ENCODE data around the gene JPH2.
A peak's percentile ranks its signal among the peaks of the same experiment; 100 is the strongest.

The JPH2 gene

GRCh38 chr20:44075950-44076232, 111.1 kb downstream of the JPH2 start:
- DNase-seq (ENCODE audit: low read depth in 2 of 2) = no peak

DNA sequence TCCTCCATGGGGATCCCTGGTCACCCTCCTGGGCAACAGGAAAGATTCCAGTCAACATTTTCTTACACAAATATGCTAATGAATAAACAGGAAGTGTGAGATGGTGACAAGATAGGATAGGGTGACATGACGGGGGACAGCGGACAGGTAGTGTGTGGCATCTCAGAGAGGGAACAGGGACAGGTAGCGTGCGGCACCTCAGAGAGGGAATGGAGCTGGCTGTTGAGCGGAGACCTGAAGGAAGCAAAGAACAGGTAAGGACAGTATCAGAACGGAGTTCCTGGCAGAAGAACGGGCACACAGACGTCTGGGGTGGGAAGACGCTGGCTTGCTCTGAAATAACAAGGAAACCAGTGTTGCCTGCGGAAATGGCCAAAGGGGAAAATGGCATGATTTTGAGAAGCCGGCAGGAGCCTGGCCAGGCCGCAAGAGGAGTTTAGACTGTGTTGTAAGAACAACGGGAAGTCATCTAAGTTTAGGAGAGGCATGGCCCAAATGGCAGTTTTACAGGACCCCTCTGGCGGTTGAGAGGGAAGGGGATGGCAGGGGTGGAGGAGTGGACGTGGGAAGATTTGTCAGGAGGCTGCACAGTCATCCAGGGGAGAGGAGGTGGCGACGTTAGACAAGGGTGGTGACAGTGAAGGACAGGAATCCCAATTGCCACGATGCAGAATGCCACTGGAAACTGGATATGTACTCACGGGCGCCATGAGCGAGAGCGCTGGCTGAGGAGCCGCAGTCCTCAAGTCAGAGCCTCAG, 111.6 kb downstream of the JPH2 start:
- no peak for DNase-seq (ENCODE audit: low read depth in 2 of 2)

GRCh38 chr20:44074252-44075151, 112.5 kb downstream of the JPH2 start:
- DNase-seq (ENCODE audit: low read depth in 2 of 2) = no peak

DNA sequence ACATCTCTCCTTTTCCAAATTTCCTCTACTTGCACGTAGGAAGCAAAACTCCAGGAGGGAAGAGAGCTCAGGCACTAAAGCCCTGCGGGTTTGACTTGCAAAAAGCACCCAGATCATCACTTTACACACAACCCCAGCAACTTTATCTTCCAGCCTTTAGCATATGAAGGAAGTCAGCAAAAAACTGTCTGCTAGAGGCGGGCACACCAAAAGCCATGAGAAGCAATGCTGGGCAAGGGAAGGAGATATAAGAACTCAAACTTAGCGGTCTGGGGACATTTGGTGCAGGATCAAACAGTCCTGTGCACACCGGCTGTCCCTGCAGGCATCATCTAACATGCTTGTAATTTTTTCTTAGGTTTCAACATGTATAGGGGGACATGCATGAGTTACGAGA, 113.3 kb downstream of the JPH2 start:
- no peak for DNase-seq (ENCODE audit: low read depth in 2 of 2)

- DNase-seq (ENCODE audit: low read depth in 2 of 2) = no peak
These were observed 113.8 kb downstream of the JPH2 start for GRCh38 chr20:44073011-44073674.

- no peak for DNase-seq (ENCODE audit: low read depth in 2 of 2)
These were observed 114.6 kb downstream of the JPH2 start for GRCh38 chr20:44072384-44072783.

- no peak for DNase-seq (ENCODE audit: low read depth in 2 of 2)
These were observed 115.4 kb downstream of the JPH2 start for GRCh38 chr20:44071526-44072111.

DNA sequence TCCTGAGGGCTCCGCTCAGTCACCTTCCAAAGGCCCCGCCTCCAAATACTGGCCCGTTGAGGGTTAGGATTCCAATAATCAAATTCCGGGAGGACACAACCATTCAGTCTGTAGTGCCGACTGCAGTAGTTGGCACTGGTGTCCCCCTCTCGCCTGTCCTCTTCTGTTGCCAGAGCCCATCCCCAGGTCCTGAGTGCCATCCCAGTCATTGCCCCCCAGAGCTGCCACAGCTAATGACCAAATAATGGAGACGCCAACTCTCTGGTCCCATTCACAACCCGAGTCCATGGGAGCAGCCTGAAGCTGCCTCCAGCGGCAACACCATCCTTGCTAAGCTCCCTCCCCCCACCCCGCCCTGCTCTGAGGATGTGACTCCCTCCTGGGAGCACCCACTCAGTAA, 115.9 kb downstream of the JPH2 start:
- no peak for DNase-seq (ENCODE audit: low read depth in 2 of 2)

DNA sequence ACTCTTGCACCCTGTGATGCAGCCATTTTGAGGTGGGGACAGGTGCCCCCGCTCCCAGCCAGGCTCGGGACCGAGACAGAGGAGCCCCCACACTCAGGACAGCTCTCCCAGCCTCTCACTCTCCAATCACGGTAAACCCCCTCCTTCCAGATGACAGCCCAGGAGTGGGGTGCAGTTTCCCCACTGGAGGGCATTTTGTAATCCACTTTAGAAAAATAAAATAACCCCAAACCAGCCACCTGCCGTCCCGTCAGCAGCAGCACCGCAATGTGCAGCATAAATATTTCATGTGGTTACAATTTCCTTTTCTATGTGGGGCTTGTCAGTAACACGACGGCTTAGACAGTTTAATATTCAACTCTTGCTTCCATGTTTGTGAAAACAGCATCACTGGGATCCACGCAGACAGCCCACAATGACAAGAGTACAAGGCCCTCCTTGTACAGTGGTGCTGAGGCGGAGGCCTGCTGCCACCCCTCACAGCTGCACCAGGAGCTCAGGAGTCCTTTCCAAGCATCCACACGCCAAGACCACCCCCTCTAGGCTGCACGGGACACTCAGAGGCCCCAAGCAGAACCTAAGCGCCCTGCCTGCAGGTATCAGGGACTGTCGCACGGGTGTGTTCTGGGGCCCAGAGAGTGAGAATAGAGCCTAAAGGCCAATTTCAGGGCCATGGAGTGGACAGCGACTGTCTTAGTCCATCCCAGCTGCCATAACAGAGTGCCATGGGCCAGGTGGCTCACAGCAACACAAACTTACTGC, 116.7 kb downstream of the JPH2 start:
- peak in 1 of 2 donors; percentile 14 for DNase-seq (ENCODE audit: low read depth in 2 of 2)

GRCh38 chr20:44069203-44070011, 117.6 kb downstream of the JPH2 start:
- peak in 1 of 2 donors; percentile 40 for DNase-seq (ENCODE audit: low read depth in 2 of 2)

DNA sequence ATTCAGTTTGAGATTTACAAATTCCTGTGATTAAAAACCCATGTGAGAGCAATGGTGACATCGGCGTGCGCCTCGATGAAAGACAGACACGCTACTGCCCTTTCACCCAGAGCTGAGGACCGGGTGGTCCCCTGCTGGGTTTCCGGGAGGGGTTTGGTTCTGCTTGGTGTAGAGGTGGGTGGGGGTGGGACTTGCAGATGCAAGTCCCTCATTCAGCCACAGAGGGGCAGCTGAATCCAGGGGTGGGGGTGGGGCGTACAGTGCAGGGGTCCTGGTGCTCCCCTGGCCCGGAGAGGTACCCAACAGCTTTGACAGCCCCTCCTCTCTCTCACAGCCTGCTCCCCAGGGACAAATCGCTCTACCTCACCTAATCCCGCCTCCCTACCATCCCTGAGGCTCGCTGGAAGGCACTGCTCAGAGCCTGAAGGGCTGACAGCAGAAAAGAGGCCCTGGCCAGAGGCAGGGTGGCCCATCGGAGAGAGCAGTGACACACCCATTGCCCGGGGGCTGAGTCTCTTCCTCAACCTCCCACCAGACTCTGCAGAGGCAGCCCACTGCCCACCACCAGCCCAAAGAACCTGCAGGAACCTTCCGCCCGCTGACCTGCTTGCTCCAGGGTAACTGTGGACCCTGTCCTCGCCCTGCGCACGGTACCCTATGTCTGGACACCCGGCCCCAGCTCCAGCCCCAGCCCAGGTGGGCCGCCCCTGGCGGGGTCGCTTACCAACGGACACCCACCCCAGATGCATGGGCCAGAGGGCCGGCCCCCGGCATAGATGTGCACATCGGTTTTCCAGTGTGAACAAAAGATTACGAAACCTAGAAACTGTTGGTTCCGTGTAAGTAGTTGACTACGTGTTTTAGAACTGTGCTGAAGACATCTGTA, 118.4 kb downstream of the JPH2 start:
- DNase-seq (ENCODE audit: low read depth in 2 of 2) = no peak

DNA sequence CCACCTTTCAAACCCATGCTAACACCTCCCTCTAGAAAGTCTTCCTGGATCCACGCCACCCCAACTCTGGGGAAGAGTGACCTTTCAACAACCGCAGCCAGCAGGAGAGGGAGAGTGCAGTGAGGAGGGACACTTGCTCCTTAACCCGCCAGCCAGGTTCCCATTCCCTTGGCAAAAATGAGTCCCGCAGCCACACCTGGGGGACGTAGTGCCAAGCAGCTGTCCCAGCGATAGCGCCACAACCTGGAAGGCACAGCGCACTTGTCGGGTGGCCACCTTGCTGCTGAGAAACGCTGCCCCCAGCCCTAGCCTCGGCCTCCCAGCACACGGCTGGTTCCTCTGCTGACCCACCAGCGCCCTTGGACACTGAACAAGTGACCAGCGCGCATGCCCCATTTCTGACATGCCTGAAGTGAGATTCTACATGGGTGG, 119.3 kb downstream of the JPH2 start:
- DNase-seq (ENCODE audit: low read depth in 2 of 2) = no peak

DNA sequence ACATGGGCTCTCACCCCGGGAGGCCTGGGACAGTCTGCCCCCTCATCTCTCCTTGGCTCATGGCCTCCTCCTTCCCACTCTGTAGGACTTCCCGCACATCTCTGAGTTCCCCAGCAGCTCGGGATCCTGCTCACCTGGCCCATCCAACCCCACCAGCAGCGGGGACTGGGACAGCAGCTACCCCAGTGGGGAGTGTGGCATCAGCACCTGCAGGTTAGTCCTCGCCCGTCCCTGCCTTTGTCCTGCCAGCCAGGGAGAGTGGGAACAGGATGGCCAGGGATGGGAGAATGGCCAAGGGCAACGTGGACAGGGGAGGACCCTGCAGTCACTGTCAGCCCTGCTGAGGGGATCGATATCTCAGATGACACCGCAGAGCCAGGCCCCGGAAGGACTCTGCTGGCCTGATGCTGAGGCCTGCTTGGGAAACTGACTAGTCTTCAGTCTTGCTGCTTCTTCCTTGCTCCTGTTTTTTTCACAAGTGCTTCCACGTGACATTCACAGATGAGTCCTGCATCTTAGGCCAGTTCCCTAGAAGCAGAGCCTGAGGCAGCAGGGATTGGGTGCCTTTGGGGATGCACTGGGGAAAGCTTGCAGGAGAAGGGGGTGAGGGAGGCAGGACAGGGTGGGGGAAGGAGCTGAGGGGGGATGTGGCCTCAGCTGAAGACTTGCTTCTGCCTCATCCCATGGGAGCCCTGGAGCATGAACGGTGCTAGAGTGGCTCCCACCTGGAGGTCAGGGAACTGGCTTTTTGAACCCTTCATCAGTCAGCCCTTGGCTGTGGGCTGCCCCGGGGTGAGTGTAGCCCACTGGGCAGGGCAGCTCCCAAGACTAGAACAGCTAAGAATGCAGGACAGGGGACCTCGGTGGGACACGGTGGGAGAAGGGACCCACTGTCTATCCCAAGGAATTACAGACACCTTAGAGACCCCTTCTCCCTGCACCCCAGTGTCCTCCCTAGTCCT, 120.1 kb downstream of the JPH2 start:
- no peak for DNase-seq (ENCODE audit: low read depth in 2 of 2)

GRCh38 chr20:44065401-44066340, 121.3 kb downstream of the JPH2 start:
- no peak for DNase-seq (ENCODE audit: low read depth in 2 of 2)

DNA sequence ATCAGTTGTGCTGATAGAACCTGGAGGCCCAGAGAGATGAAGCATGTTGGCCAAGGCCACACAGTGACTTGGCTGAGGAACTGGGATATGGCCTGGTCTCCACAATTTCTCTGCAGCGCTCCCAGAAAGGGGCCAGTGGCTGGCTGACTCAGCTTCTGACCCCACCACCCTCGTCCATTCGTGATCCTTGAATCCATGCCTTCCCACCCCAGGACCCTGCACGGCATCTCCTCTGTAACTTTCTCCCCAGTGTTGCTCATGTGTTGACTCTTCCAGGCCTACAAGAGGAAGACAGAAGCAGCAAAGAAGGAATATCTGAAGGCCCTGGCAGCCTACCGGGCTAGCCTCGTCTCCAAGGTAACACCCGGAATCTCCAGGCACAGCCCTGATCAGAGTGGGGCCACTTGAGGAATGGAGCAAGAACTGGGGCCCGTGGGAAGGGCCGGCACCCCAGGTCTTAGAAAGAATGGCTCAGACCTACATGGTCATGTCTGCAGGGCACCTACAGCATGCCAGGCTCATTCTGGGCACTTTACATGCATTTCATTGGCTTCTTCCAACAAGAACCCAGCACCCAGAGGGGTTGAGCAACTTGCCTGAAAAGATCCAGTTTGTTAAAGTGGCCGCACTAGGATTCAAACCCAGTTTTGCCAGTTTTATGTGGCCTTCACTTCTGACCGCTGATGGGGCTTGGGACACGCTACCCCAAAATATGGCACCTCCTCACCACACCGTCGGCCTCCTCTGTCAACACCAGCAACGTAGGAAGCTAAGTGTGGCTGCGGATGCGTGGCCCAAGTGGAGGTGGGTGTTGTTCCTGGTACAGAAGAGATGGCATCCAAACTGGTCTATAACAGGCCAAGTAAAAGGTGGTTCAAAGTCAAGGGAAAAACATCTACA, 122.2 kb downstream of the JPH2 start:
- DNase-seq (ENCODE audit: low read depth in 2 of 2) = no peak
